Gastrocnemius medialis (tissue), 4 donors: ENCODE measurements around the gene SRGAP3.

Experiments
- CTCF ChIP-seq, 5 experiments: fragments of 450-650 bp in 3 of 5; fragments of 200-600 bp in 2 of 5; sonication (generic) in 2 of 5; IDR thresholded peaks in 4 of 5; conservative IDR thresholded peaks in 1 of 5; 1 replicate in 4 of 5; 2 replicates in 1 of 5; pipeline ENCODE4 v1.5.1; 2016 to 2019; ENCODE audit warnings: antibody characterized with exemption in 5 of 5, mild to moderate bottlenecking in 3 of 5, moderate library complexity in 3 of 5
- POLR2A ChIP-seq, 2 donors: fragments of 450-650 bp; IDR thresholded peaks; one replicate each; pipeline ENCODE4 v1.6.1; 2017; ENCODE audit warnings: antibody characterized with exemption in 2 of 2, mild to moderate bottlenecking in 2 of 2, moderate library complexity in 2 of 2

DNA sequence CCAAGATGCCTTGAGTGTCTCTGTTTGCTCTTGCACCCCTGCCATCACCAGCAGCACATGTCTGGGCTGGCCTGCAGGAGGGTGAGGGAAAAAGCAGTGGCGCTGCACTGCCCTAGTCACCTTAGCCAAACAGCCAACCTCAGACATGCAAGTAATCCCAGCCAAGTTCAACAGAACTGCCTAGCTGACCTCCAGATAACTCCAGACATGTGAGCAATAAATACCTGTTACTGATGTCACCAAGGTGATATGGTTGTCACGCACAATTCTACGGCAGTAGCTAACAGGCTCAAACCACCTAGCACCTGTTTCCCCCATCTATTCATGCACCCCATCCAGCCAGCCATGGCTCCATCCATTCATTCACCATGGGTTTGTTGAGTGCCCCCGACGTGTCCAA lies 99.9 kb downstream of the SRGAP3 start:
- TF ChIP-seq CTCF (IDR thresholded peaks at IDR 0.05 in 4 of 5, conservative IDR thresholded peaks at IDR 0.05 in 1 of 5) = no peak
- no peak for TF ChIP-seq POLR2A (IDR thresholded peaks at IDR 0.05)
